Liver (tissue), 9 donors: ENCODE measurements around the gene CEP95. TPM values are rescaled to one million over a fixed set of nuclear protein-coding genes. Genes with fewer than 3 reads are reported as not detected.

Experiments used
- DNase-seq: peaks from one replicate; pipeline ENCODE4 v3.0.0-alpha.2; 2017; ENCODE audit warnings: low spot score
- H3K27ac ChIP-seq, 2 donors: one replicate each; pipeline ENCODE4 v1.7.0; 2013; ENCODE audit warnings: inconsistent platforms in 2 of 2, low read length in 2 of 2, control low read depth in 1 of 2, low read depth in 1 of 2, mild to moderate bottlenecking in 1 of 2
- H3K27me3 ChIP-seq, 4 donors: one replicate each; pipeline versions ENCODE4 v1.6.1 to v1.7.0; 2013; ENCODE audit warnings: low read length in 3 of 4, inconsistent platforms in 1 of 4, mild to moderate bottlenecking in 1 of 4, moderate library complexity in 1 of 4; ENCODE audit not compliant: control insufficient read depth in 4 of 4, insufficient read depth in 4 of 4
- H3K36me3 ChIP-seq, 4 donors: one replicate each; pipeline versions ENCODE4 v1.6.1 to v1.7.0; 2013; ENCODE audit warnings: low read length in 3 of 4, mild to moderate bottlenecking in 3 of 4, low read depth in 1 of 4, moderate library complexity in 1 of 4; ENCODE audit not compliant: control insufficient read depth in 4 of 4, insufficient read depth in 3 of 4
- H3K4me1 ChIP-seq, 4 donors: one replicate each; pipeline versions ENCODE4 v1.6.1 to v1.7.0; 2013; ENCODE audit warnings: low read length in 3 of 4, mild to moderate bottlenecking in 3 of 4, moderate library complexity in 1 of 4; ENCODE audit not compliant: control insufficient read depth in 4 of 4, insufficient read depth in 4 of 4
- H3K4me3 ChIP-seq, 3 donors: one replicate each; pipeline versions ENCODE4 v1.6.1 to v1.7.0; 2013; ENCODE audit warnings: low read length in 3 of 3, control low read depth in 1 of 3, low read depth in 1 of 3, mild to moderate bottlenecking in 1 of 3
- H3K9ac ChIP-seq, 2 donors: one replicate each; pipeline ENCODE4 v1.7.0; 2013; ENCODE audit warnings: low read length in 2 of 2, mild to moderate bottlenecking in 2 of 2, moderate library complexity in 2 of 2, control low read depth in 1 of 2, low read depth in 1 of 2
- H3K9me3 ChIP-seq, 4 donors: one replicate each; pipeline versions ENCODE4 v1.6.1 to v1.7.0; 2013; ENCODE audit warnings: low read length in 3 of 4; ENCODE audit not compliant: control insufficient read depth in 4 of 4
- ATF3 ChIP-seq: IDR thresholded peaks from 2 replicates; pipeline ENCODE4 v1.6.1; 2016; ENCODE audit warnings: antibody characterized with exemption
- CTCF ChIP-seq: fragments of 150-350 bp; IDR thresholded peaks from 2 replicates; pipeline ENCODE4 v1.5.1; 2017; ENCODE audit warnings: improper control_type of control experiment, low read depth, low read length; ENCODE audit not compliant: missing input control
- EGR1 ChIP-seq, 2 donors: IDR thresholded peaks; 2 replicates each; pipeline ENCODE4 v1.6.1; 2016 to 2018; ENCODE audit warnings: antibody characterized with exemption in 2 of 2, low read depth in 2 of 2
- FOXA1 ChIP-seq: IDR thresholded peaks from 2 replicates; pipeline ENCODE4 v1.6.1; 2016; ENCODE audit warnings: antibody characterized with exemption
- FOXA2 ChIP-seq: IDR thresholded peaks from 2 replicates; pipeline ENCODE4 v1.6.1; 2016; ENCODE audit warnings: antibody characterized with exemption
- GABPA ChIP-seq, 2 donors: IDR thresholded peaks in 1 of 2; conservative IDR thresholded peaks in 1 of 2; 2 replicates each; pipeline ENCODE4 v1.6.1; 2016; ENCODE audit warnings: antibody characterized with exemption in 2 of 2, mild to moderate bottlenecking in 1 of 2, moderate library complexity in 1 of 2
- HNF4A ChIP-seq, 2 donors: conservative IDR thresholded peaks; 2 replicates each; pipeline ENCODE4 v1.6.1; 2016; ENCODE audit warnings: antibody characterized with exemption in 2 of 2, mild to moderate bottlenecking in 2 of 2
- JUND ChIP-seq, 2 donors: IDR thresholded peaks; 2 replicates each; pipeline ENCODE4 v1.6.1; 2016; ENCODE audit warnings: antibody characterized with exemption in 2 of 2
- MAX ChIP-seq: IDR thresholded peaks from 2 replicates; pipeline ENCODE4 v1.6.1; 2016; ENCODE audit warnings: antibody characterized with exemption
- NR2F2 ChIP-seq: IDR thresholded peaks from 2 replicates; pipeline ENCODE4 v1.6.1; 2016; ENCODE audit warnings: antibody characterized with exemption
- REST ChIP-seq: IDR thresholded peaks from 2 replicates; pipeline ENCODE4 v1.6.1; 2016; ENCODE audit warnings: antibody characterized with exemption, mild to moderate bottlenecking
- SP1 ChIP-seq: IDR thresholded peaks from 2 replicates; pipeline ENCODE4 v1.6.1; 2018; ENCODE audit warnings: antibody characterized with exemption, mild to moderate bottlenecking
- TAF1 ChIP-seq: conservative IDR thresholded peaks from 2 replicates; pipeline ENCODE4 v1.6.1; 2016; ENCODE audit warnings: antibody characterized with exemption, mild to moderate bottlenecking
- YY1 ChIP-seq: IDR thresholded peaks from 2 replicates; pipeline ENCODE4 v1.6.1; 2016; ENCODE audit warnings: antibody characterized with exemption, mild to moderate bottlenecking
- ZBTB33 ChIP-seq: IDR thresholded peaks from 2 replicates; pipeline ENCODE4 v1.6.1; 2016; ENCODE audit warnings: antibody characterized with exemption
- WGBS: extraction: QIAGEN DNeasy Blood & Tissue Kit; methylation state at CpG from one replicate; pipeline ENCODE4 v1.1.7; 2013; 5-methylcytosine and 5-hydroxymethylcytosine counted together
- polyA plus RNA-seq, 2 donors: library from polyadenylated mRNA; stranded (reverse) in 1 of 2; unstranded in 1 of 2; fragments of 200-250 nt in 1 of 2; fragments of >200 nt in 1 of 2; fragmentation: Nextera tagmentation in 1 of 2; extraction: Ambion mirVana in 1 of 2; gene quantifications; one replicate each; pipeline versions ENCODE4 v1.2.1 to v1.2.3, GENCODE V29; 2013 to 2015
- total RNA-seq, 2 donors: library from RNA; depleted of rRNA; stranded (reverse); fragments of >200 nt; gene quantifications; one replicate each; pipeline ENCODE4 v1.2.3, GENCODE V29; 2014
- donor health status: healthy.
- donor health status: healthy.
- donor health status: healthy.
- donor health status: healthy.
- donor health status: healthy.

Gene CEP95
- total and polyA plus RNA-seq, 4 donors = 5.3 to 23.3 (median 11.0) TPM

GRCh38 chr17:64540118-64540776 lies 33.5 kb downstream of the CEP95 start:
- WGBS = 99% methylated on average over 5 of the region's 5 CpGs
- Histone ChIP-seq H3K27ac (no peak overlapping the region), H3K4me3 (no peak overlapping the region), H3K27me3 (no peaks in the 10 kb centered on the region), H3K9me3 (no peaks in the 10 kb centered on the region), H3K4me1 (no peaks in the 10 kb centered on the region), H3K36me3 (peaks cover 3 to 31% (median 24%) of the 10 kb centered on the region in 4 donors), H3K9ac (no peak overlapping the region)
- DNase-seq = no peak
- TF ChIP-seq YY1 = no peak
- no peak for TF ChIP-seq JUND (IDR thresholded peaks at IDR 0.05)
- TF ChIP-seq REST = no peak
- no peak for TF ChIP-seq SP1
- no peak for TF ChIP-seq ZBTB33
- TF ChIP-seq CTCF = no peak
- TF ChIP-seq FOXA2 = no peak
- no peak for TF ChIP-seq HNF4A (conservative IDR thresholded peaks at IDR 0.05)
- no peak for TF ChIP-seq ATF3
- TF ChIP-seq FOXA1 = no peak
- TF ChIP-seq TAF1 = no peak
- no peak for TF ChIP-seq MAX
- no peak for TF ChIP-seq NR2F2
- TF ChIP-seq EGR1 (IDR thresholded peaks at IDR 0.05; ENCODE audit: low read depth in 2 of 2) = no peak
- no peak for TF ChIP-seq GABPA (IDR thresholded peaks at IDR 0.05 in 1 of 2, conservative IDR thresholded peaks at IDR 0.05 in 1 of 2)

- Histone ChIP-seq H3K4me3 (no peak overlapping the region), H3K27ac (no peak overlapping the region), H3K27me3 (no peaks in the 10 kb centered on the region), H3K9me3 (no peaks in the 10 kb centered on the region), H3K4me1 (no peaks in the 10 kb centered on the region), H3K9ac (no peak overlapping the region), H3K36me3 (peaks cover 4 to 19% (median 14%) of the 10 kb centered on the region in 4 donors)
- DNase-seq = no peak
- TF ChIP-seq FOXA2 (no peak), EGR1 (IDR thresholded peaks at IDR 0.05; ENCODE audit: low read depth in 2 of 2) (no peak), CTCF (no peak), YY1 (no peak), HNF4A (conservative IDR thresholded peaks at IDR 0.05) (no peak)
- 96% methylated on average over 2 of the region's 2 CpGs for WGBS
Observed at GRCh38 chr17:64544742-64545141, 38.0 kb downstream of the CEP95 start.
